Stomach (tissue), 4 donors: ENCODE measurements around the gene EFNA1.

Experiments
- CTCF ChIP-seq, 7 experiments: fragments of 450-650 bp in 4 of 7; fragments of 200-600 bp in 3 of 7; sonication (generic) in 3 of 7; IDR thresholded peaks; one replicate each; pipeline ENCODE4 v1.5.1; 2016 to 2019; ENCODE audit warnings: antibody characterized with exemption in 7 of 7, control low read depth in 2 of 7, mild to moderate bottlenecking in 1 of 7
- EP300 ChIP-seq: sonication (generic); formaldehyde crosslinking; IDR thresholded peaks from one replicate; pipeline ENCODE4 v1.6.1; 2017; ENCODE audit warnings: antibody characterized with exemption
- POLR2A ChIP-seq, 4 donors: fragments of 450-650 bp; IDR thresholded peaks; one replicate each; pipeline ENCODE4 v1.6.1; 2016; ENCODE audit warnings: antibody characterized with exemption in 4 of 4, control low read depth in 2 of 4, mild to moderate bottlenecking in 1 of 4, moderate library complexity in 1 of 4

DNA sequence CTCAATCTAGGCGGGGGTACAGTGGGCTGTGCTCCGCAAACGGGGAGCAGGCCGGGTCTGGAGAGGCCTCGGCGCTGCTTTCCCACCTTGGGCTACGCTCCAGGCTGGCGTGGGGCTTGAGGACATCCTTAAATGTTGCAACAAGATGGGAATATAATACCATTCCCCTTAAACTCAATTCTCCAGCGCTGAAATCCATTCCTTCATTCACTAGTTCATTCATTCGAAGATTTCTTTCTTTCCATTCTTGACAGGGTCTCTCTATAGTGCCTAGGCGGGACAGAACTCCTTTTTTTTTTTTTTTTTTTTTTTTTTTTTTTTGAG is 12.9 kb downstream of the EFNA1 start:
- TF ChIP-seq CTCF (IDR thresholded peaks at IDR 0.05) (no peak), POLR2A (IDR thresholded peaks at IDR 0.05) (no peak), EP300 (no peak)
